HTR-8/SVneo (cell line): ENCODE results near the gene NIPBL.
"Not testable (repeated sequence)": the region's sequence is repeated elsewhere in the genome, so short reads cannot be mapped to it uniquely, and the experiment has no call there.

Experiments
- DNase-seq: peaks from one replicate; pipeline ENCODE4 v3.0.0; 2011; ENCODE audit warnings: low spot score, mixed read lengths; ENCODE audit not compliant: insufficient read length
- FAIRE-seq: peaks from 2 replicates; lab custom pipeline; 2011; peaks lifted over from hg19 to GRCh38; lab: Jason Lieb, UNC

Gene NIPBL, protein sequence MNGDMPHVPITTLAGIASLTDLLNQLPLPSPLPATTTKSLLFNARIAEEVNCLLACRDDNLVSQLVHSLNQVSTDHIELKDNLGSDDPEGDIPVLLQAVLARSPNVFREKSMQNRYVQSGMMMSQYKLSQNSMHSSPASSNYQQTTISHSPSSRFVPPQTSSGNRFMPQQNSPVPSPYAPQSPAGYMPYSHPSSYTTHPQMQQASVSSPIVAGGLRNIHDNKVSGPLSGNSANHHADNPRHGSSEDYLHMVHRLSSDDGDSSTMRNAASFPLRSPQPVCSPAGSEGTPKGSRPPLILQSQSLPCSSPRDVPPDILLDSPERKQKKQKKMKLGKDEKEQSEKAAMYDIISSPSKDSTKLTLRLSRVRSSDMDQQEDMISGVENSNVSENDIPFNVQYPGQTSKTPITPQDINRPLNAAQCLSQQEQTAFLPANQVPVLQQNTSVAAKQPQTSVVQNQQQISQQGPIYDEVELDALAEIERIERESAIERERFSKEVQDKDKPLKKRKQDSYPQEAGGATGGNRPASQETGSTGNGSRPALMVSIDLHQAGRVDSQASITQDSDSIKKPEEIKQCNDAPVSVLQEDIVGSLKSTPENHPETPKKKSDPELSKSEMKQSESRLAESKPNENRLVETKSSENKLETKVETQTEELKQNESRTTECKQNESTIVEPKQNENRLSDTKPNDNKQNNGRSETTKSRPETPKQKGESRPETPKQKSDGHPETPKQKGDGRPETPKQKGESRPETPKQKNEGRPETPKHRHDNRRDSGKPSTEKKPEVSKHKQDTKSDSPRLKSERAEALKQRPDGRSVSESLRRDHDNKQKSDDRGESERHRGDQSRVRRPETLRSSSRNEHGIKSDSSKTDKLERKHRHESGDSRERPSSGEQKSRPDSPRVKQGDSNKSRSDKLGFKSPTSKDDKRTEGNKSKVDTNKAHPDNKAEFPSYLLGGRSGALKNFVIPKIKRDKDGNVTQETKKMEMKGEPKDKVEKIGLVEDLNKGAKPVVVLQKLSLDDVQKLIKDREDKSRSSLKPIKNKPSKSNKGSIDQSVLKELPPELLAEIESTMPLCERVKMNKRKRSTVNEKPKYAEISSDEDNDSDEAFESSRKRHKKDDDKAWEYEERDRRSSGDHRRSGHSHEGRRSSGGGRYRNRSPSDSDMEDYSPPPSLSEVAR (N-terminal part only)

DNA sequence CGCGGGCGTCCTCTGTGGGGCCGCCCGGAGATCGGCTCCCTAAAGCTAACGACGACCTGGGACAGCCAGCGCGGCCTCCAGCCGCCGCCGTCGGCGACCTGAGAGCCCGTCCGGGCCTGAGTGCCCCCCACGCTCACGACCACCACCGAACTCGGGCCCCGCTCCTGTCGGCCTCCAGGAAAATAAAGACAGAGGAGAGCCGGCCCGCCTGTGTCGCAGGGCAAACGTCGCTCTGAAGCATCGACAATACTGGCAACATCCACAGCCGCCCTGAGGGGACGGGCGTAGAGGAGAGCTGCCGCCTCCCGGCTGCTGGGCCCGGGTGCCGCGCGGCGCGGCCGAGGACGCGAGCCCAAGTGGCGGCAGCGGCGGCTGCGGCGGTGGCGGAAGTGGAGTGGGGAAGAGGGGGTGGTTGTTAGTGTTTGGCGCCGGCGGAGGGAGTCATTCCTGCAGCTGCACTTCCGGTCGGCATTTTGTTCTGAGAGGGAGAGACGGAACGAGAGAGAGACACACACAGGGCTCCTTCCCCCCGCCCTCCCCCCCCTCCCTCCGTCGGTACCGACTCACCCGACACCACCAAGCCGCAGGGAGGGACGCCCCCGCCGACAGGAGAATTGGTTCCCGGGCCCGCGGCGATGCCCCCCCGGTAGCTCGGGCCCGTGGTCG is at the start of gene NIPBL:
NIPBL (plus strand) TSS at position 471 of the 666 bp plus-strand sequence. CDS start 76,928 bp downstream, outside the sequence.
- FAIRE-seq: peak; percentile 88
- DNase-seq: peak; percentile 95

DNA sequence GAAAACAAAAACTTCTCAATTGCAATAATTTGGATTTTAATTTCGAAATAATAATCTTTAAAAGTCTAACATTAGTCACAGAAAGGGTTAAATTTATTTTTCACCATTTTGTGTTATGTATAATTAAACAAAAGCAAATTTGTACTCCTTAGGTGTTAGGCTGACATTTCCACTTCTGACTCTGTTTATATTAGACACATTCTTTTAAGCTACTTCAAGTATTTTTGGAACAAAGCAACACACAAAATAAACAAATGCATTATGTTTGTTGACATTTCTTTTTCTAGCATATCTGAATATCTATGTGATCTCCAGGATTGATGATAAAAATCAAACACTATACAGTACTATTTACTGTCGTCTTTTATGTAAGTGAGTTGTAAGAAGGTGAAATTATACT is 44.3 kb upstream of the NIPBL start:
- no peak for FAIRE-seq
- DNase-seq: no peak

DNA sequence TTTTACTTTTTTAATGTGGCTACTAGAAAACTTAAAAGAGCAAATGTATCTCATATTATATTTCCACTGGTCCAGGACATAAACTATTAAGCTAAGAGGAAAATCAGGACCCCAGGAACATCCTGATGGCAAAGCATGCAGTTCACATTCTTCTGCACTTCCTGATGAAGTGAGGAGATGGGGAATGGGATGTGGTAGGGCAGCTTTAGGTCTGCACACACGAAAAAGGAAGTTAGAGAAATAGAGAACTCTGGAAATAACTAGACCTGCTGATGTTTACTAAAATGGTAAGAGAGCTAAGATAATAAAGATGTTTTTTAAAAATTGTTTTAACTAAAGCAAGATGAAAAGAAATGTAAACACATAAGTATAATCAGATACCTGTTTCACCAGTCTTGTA is 39.7 kb upstream of the NIPBL start:
- FAIRE-seq (no peak), DNase-seq (no peak)

DNA sequence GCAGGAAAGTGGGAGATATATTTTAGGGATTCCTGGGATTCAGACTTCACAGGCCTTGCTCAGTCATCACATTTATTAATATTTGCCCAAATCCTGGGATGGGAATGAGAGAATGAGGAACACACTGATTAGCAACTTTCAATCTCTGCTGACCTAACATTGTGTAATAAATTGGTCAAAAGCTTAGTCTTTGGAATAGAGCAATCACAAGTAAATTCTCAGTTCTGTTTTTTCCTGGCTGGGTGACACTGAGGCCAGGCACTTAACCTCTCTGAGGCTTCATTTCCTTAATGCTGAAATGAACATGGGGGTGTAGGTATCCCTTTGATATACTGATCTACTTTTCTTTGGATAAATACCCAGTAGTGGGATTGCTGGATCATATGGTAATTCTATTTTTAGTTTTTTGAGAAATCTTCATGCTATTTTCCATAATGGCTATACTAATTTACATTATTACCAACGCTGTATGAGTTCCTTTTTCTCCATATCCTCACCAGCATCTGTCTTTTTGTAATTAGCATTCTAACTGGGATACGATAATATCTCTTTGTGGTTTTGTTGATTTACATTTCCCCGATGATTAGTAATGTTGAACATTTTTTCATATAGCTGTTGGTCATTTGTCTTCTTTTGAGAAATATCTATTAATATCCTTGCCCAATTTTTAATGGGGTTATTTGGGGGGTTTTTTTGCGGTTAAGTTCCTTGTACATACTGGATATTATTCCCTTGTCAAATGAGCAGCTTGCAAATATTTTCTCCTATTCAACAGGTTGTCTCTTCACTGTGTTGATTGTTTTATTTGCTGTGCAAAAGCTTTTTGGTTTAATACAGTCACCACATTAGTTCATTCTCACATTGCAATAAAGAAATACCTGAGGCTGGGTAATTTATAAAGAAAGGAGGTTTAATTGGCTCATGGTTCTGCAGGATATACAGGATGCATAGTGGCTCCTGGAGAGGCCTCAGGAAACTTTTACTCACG is 36.8 kb upstream of the NIPBL start:
- FAIRE-seq: no peak
- no peak for DNase-seq

DNA sequence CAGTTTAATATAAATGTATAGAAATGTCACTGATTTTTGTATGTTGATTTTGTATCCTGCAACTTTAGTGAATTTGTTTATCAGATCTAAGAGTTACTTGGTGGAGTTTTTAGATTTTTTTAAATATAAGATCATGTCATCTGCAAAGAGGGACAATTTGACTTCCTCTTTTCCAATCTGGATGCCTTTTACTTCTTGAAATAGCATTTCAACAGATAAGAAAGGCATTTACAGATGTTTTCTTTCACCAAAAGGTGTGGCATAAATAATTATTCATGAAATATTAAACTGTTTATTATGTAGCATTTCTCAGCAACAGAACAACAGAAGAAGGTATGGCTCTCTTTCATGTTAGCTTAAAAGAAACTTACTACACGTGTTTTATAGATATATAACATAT is 34.9 kb upstream of the NIPBL start:
- FAIRE-seq (no peak), DNase-seq (no peak)

DNA sequence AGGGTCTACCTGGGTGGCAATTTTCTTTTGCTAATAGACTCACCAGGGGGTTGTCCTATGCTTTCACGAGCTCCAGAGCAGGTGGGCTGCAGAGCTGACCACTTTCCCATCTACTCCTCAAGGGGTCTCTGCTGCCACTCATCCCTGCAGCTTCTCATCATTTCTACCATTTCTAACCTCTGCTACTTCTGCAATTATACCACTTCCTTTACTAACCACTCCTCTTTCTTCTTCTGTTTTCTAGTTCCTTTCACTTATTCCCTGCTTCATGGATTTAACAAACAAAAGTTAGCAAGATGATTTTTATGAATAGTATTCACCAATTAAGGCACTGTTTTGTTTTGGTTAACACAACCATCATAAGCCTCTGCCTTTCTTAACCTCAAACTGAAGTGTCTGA is 34.5 kb upstream of the NIPBL start:
- DNase-seq (no peak), FAIRE-seq (no peak)

DNA sequence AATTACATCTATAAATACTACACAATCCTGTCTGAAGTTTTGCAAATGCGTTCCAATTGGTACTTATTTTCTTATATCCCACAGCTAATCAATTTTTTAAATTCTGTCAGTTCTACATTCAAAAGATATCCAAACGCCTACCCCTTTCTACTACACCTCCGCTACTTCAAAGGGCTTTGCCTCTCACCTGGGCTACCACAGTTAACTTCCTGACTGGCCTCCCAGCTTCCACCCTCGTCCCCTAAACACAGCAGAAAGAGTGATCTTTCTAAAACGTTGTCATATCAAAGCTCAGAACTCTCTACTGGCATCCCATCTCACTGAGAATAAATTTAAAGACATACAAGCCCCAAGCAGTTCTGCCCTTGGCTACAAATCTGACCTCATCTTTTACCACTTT is 32.3 kb upstream of the NIPBL start:
- no peak for FAIRE-seq
- no peak for DNase-seq

DNA sequence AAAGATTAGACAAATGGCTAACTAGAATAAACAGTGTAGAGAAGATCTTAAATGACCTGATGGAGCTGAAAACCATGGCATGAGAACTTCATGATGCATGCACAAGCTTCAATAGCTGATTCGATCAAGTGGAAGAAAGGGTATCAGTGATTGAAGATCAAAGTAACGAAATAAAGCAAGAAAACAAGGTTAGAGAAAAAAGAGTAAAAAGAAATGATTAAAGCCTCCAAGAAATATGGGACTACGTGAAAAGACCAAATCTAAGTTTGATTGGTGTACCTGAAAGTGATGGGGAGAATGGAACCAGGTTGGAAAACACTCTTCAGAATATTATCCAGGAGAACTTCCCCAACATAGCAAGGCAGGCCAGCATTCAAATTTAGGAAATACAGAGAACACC is 28.0 kb upstream of the NIPBL start:
- FAIRE-seq, DNase-seq: not testable (repeated sequence)

DNA sequence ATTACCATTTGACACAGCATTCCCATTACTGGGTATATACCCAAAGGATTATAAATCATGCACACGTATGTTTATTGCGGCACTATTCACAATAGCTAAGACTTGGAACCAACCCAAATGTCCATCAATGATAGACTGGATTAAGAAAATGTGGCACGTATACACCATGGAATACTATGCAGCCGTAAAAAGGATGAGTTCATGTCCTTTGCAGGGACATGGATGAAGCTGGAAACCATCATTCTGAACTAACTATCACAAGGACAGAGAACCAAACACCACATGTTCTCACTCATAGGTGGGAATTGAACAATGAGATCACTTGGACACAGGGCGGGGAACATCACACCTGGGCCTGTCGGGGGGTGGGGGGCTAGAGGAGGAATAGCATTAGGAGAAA is 23.7 kb upstream of the NIPBL start:
- DNase-seq, FAIRE-seq: not testable (repeated sequence)

DNA sequence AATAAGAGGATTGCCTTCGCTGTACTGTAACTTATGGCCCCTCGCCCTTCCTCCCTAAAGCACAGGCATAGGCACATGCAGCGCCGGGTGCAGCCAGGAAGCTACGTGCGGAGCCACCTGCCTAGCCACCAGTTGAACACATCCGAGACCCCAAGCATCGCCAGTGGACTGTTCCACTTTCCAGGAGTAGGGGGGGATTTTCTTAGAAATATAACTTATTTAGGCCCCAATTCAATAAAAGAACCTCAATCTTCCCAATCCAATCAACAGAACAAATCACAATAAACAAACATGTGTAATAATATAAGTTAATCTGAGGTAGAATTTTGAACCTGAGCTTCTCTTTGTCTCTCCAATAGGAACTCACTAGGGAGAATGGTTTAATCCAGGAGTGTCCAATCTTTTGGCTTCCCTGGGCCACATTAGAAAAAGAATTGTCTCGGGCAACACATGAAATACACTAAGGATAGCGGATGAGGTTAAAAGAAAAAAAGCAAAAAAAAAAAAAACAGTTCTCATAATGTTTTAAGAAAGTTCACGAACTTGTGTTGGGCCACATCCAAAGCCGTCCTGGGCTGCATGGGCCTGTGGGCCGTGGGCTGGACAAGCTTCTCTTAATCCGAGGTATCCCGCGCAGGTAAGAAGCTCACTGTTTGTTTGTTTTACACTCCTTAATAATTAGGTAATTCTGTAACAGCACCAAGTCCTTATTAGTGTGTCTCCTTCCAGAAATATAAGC is 22.0 kb upstream of the NIPBL start:
- FAIRE-seq (no peak), DNase-seq (no peak)

DNA sequence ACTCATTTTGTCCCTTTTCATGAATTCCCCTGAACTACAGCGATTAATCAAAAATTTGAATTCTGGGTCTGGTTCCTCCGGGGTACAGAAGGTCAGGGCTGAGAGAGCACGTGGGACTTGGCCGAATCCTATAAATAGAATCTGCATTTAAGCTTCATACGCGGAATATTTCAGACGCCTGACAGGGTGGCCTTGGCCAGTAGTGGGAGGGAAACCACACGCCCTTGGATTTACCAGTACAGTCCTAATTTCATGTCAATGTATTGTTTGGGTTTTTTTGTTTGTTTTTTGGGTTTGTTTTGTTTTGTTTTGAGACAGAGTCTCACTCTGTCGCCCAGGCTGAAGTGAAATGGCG is 21.5 kb upstream of the NIPBL start:
- DNase-seq (no peak), FAIRE-seq (peak; percentile 4)

DNA sequence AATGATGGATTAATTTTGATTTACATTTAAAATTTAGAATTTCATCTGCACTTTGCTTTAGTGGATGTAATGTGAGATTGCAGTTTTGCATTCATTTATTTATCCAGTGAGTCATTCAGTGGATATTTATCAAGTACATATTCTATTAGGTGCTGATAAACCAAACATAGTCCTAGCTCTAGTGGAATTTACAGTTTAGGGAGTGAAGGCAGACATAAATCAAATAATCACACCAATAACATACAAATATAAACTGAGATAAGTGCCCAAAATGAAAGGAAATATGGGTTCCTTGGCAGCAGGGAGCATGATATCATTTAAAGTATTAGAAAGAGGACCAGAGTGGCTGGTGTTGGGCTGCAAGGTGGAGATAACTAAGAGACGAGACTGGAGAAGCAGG is 14.7 kb upstream of the NIPBL start:
- no peak for DNase-seq
- no peak for FAIRE-seq

DNA sequence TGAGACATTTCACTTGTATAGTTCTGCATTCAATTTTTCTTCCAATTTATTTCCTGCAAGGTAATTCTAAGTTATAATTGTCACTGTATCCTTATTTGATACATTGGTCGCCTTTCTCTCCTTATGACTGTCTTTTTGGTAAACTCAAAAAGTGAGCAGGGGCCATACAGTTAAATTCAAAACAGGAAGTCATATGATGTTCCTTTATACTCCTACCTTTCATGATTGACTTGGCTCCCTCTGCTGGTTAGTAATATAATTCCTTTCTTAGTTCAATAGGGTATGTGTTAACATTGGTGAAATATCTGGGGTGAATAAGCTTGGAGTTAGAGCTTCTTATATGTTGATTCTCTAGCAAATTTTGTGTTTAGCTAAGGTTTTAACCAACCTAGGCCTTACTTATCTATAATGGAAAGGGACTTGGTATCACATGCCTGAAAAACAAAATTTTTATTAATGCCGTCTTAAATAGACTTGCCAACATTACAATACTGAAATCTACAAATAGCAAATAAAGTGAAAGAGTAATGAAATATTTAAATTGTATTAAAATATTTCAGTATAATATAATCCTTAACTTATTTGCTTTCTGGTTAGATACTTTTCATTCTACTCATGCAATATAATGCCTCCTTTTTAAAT is 6.0 kb upstream of the NIPBL start:
- DNase-seq: peak; percentile 85
- FAIRE-seq: no peak

DNA sequence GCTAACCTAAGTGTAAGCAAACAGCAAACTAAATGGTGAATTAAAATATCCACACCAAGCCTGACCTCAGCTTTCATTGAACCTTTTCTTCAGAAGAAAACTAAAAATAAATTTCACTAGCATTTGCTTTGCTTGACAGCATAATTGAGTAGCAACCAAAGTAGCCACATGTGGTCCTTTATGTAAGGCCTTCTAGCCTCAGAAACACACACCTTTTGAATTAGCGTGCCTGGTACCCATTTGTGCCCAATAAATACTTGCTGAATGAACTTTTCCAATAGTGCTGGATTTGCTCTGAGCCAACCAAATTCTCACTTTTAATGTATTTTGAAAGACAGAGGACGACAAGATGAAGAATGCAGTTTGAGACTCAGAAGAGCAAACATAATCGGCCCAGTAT is 2.1 kb upstream of the NIPBL start:
- no peak for DNase-seq
- FAIRE-seq: no peak

DNA sequence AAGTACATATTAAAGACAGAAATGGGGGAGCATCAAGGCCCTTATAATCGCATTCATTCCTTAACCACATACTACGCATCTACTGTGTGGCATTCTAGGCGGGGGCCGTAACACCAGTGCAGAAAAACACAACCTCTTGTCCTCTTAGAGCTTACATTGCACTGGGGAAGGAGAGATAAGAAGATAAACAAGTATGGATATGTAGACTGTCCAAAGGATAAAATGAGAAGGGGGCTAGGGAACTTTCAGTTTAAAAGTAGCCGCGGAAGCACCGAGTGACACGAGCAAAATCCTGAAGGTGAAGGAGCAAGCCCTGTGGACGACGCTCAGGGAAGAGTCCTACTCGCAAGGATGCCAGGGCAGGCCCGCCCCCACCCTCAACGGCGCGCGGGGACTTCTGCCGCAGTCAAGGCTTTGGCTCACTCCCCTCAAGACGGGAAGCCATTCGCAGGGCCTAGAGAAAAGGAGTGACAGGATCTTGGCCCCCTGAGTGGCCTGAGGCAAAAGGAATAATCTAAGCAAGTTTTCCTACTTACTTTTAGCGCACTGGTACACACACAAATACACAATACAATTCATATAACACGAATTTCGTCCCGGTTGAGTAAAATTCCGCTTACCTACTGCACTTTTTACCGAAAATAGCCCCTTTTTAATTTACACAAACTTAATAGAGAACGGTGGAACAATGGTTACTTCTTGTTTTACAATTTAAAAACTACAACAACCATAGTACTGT is 1.3 kb upstream of the NIPBL start:
- no peak for FAIRE-seq
- peak; percentile 70 for DNase-seq

DNA sequence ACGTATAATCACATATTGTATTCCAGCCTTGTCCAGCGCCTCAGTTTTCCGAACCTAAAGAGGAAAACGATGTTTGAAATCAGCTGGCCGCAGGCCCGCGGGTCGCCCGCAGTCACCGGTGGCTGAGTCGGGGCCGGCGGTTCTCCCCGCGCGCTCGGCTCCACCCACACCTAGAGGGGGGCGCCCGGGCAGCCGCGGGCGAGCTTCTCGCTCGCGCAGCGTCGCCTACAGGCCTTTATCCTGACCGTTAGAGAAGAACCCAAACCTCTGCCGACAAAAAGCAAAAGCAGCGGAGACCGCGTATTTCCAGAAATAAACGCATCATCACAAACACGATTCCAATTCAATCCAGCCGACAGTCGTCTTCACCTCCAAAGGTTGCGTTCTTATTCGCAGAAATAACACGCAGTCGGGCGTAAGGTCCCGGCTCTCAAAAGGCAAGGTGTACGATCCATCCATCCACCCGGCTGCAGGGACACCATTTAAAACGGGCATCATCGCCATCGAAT is 725 bp upstream of the NIPBL start:
- FAIRE-seq (peak; percentile 65), DNase-seq (peak; percentile 68)
